OCI-LY1 (cell line): ENCODE results near the gene FARP1.

Experiments used
- H2AFZ ChIP-seq: fragments of 200-600 bp; sonication (generic), shearing (Covaris generic); 2 replicates; pipeline ENCODE4 v1.6.0; 2014; ENCODE audit warnings: antibody characterized with exemption, mild to moderate bottlenecking, low read length
- H3F3A ChIP-seq: fragments of 200-600 bp; sonication (generic), shearing (Covaris generic); 2 replicates; pipeline ENCODE4 v1.6.0; 2014; ENCODE audit warnings: mild to moderate bottlenecking, antibody characterized with exemption, low read length, moderate library complexity; ENCODE audit not compliant: insufficient read depth
- H3K27ac ChIP-seq: fragments of 200-600 bp; sonication (generic); 2 replicates; pipeline ENCODE4 v1.5.1; 2014; ENCODE audit warnings: low read length, mixed run types, mild to moderate bottlenecking, low read depth; ENCODE audit not compliant: poor library complexity, severe bottlenecking
- H3K27me3 ChIP-seq: fragments of 200-600 bp; sonication (generic); 2 replicates; pipeline ENCODE4 v1.6.0; 2014; ENCODE audit warnings: antibody characterized with exemption, mild to moderate bottlenecking, low read length, moderate library complexity; ENCODE audit not compliant: insufficient read depth
- H3K36me3 ChIP-seq: fragments of 200-600 bp; sonication (generic); 2 replicates; pipeline ENCODE4 v1.6.1; 2014; ENCODE audit warnings: mild to moderate bottlenecking, antibody characterized with exemption, low read length, moderate library complexity, mixed read lengths; ENCODE audit not compliant: insufficient read depth
- H3K4me1 ChIP-seq: fragments of 200-600 bp; sonication (generic); 2 replicates; pipeline ENCODE4 v1.5.1; 2014; ENCODE audit warnings: mild to moderate bottlenecking, low read length, moderate library complexity; ENCODE audit not compliant: insufficient read depth, severe bottlenecking
- H3K4me2 ChIP-seq: fragments of 200-600 bp; sonication (generic), shearing (Covaris generic); 2 replicates; pipeline ENCODE4 v1.6.1; 2014; ENCODE audit warnings: low read length
- H3K4me3 ChIP-seq: fragments of 200-600 bp; sonication (generic); 2 replicates; pipeline ENCODE4 v1.5.1; 2014; ENCODE audit warnings: low read length, low read depth, mild to moderate bottlenecking, mixed read lengths; ENCODE audit not compliant: poor library complexity, severe bottlenecking
- H3K79me2 ChIP-seq: fragments of 200-600 bp; shearing (Covaris generic); 2 replicates; pipeline ENCODE4 v1.6.1; 2016; ENCODE audit warnings: mixed run types, low read length, mixed read lengths; ENCODE audit not compliant: insufficient read depth
- H3K9ac ChIP-seq: fragments of 200-600 bp; sonication (generic), shearing (Covaris generic); 2 replicates; pipeline ENCODE4 v1.6.1; 2014; ENCODE audit warnings: mild to moderate bottlenecking, low read length, mixed read lengths
- H3K9me2 ChIP-seq: fragments of 200-600 bp; sonication (generic), shearing (Covaris generic); 2 replicates; pipeline ENCODE4 v1.6.1; 2014; ENCODE audit warnings: low read depth, mild to moderate bottlenecking, low read length, mixed read lengths
- H3K9me3 ChIP-seq: fragments of 200-600 bp; shearing (Covaris generic); 2 replicates; pipeline ENCODE4 v1.6.1; 2014; ENCODE audit warnings: low read length, mixed read lengths
- H4K20me1 ChIP-seq: fragments of 200-600 bp; sonication (generic), shearing (Covaris generic); 2 replicates; pipeline ENCODE4 v1.6.0; 2016; ENCODE audit warnings: mild to moderate bottlenecking, low read length; ENCODE audit not compliant: insufficient read depth
- CTCF ChIP-seq: fragments of 200-600 bp; sonication (generic), shearing (Covaris generic); IDR thresholded peaks from 2 replicates; pipeline ENCODE4 v1.5.1; 2017; ENCODE audit warnings: mild to moderate bottlenecking, antibody characterized with exemption, low read length, moderate library complexity, mixed read lengths
- EZH2 ChIP-seq: fragments of 200-600 bp; sonication (generic), shearing (Covaris generic); IDR thresholded peaks from 2 replicates; pipeline ENCODE4 v1.8.0; 2017; ENCODE audit warnings: borderline replicate concordance, mixed run types, mild to moderate bottlenecking, antibody characterized with exemption, low read length, moderate library complexity, mixed read lengths

Gene FARP1

GRCh38 chr13:98495627-98496478 lies 353.0 kb downstream of the FARP1 start:
- 0 out of 2 replicates have a peak, but pooled peaks cover 5% of the 10 kb centered on the region for H4K20me1 ChIP-seq
- H2AFZ ChIP-seq = no peak overlapping the region
- peaks cover 6% of the 10 kb centered on the region for H3K4me1 ChIP-seq
- H3F3A ChIP-seq = no peaks in the 10 kb centered on the region
- H3K9ac ChIP-seq = no peak overlapping the region
- H3K4me3 ChIP-seq = no peak overlapping the region
- H3K4me2 ChIP-seq = no peak overlapping the region
- H3K9me2 ChIP-seq = no peaks in the 10 kb centered on the region
- H3K9me3 ChIP-seq = no peaks in the 10 kb centered on the region
- no peak overlapping the region for H3K27ac ChIP-seq
- H3K27me3 ChIP-seq = no peaks in the 10 kb centered on the region
- H3K79me2 ChIP-seq = no peaks in the 10 kb centered on the region
- TF ChIP-seq CTCF = no peak
- TF ChIP-seq EZH2 = no peak
- H3K36me3 ChIP-seq = no peaks in the 10 kb centered on the region

DNA sequence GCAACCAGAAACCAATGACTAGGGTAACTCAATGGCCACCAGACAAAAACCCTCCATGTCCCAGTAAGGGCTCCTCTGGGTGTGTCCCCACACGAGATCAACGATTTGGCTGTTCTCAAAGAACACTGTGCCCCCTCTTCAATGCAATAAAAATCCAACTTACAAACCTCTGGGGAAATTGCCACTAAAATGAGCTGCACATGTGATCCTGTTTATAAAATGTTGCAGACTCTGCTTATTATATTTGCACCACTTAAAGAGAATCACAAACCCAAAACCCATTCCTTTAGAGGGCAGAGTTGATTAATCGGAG lies 353.5 kb downstream of the FARP1 start:
- TF ChIP-seq CTCF = no peak
- TF ChIP-seq EZH2 = no peak
- Histone ChIP-seq H3K79me2 (no peaks in the 10 kb centered on the region), H3K36me3 (no peaks in the 10 kb centered on the region), H3K9me3 (no peaks in the 10 kb centered on the region), H3K4me3 (no peak overlapping the region), H3K9me2 (no peaks in the 10 kb centered on the region), H3K4me1 (peaks cover 6% of the 10 kb centered on the region), H3K9ac (no peak overlapping the region), H3K27ac (no peak overlapping the region), H3F3A (no peaks in the 10 kb centered on the region), H3K27me3 (no peaks in the 10 kb centered on the region), H4K20me1 (0 out of 2 replicates have a peak, but pooled peaks cover 5% of the 10 kb centered on the region), H3K4me2 (no peak overlapping the region), H2AFZ (no peak overlapping the region)

DNA sequence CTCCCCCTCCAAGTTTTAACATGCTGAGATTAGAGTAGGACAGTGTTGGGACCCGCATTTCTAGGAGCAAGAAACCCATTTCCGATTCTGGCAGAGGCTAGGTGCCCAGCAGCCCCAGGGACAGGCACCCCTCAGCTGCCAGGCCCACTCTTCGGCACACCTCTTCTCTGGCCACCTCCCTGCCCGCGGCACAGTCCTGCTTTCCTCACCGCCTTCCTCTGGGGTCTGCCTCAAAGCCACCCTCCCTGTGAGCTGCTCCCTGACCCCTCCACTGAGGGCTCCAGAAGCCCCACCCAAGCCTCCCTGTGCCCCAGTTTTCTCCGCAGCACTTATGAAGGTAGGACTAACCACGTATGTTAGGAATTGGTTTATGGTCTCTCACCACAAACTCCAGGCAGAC lies 354.1 kb downstream of the FARP1 start:
- H3K4me3 ChIP-seq = no peak overlapping the region
- H3K4me2 ChIP-seq = no peak overlapping the region
- H3K36me3 ChIP-seq = no peaks in the 10 kb centered on the region
- H3K9ac ChIP-seq = no peak overlapping the region
- no peak overlapping the region for H2AFZ ChIP-seq
- no peaks in the 10 kb centered on the region for H3K9me2 ChIP-seq
- peaks cover 6% of the 10 kb centered on the region for H3K4me1 ChIP-seq
- no peaks in the 10 kb centered on the region for H3K9me3 ChIP-seq
- no peaks in the 10 kb centered on the region for H3K79me2 ChIP-seq
- 0 out of 2 replicates have a peak, but pooled peaks cover 5% of the 10 kb centered on the region for H4K20me1 ChIP-seq
- H3K27ac ChIP-seq = no peak overlapping the region
- no peak for TF ChIP-seq EZH2
- no peak for TF ChIP-seq CTCF
- H3K27me3 ChIP-seq = no peaks in the 10 kb centered on the region
- H3F3A ChIP-seq = no peaks in the 10 kb centered on the region
